ENCODE measurements around the gene EIF3L.

DNA sequence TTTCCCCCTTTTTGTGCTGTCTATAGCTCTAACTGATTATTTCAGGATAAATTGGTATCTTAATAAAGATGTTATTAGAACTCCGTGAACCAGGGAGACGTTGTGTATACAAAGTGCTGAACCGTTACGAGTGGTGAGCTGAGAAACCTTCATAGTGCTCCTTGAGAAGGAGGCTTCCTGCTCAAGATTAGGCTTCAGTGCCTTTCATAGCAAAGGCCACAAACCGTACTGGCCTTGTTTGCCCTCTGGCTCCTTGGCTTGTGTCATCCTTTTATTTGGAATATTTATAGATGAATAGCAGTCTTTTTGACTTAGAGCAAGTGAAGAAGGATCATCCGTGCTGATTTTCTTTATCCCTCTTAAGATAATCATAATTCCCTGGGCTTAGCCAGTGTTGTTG lies 16.3 kb downstream of the EIF3L start:
- TF ChIP-seq, protein P1, sequence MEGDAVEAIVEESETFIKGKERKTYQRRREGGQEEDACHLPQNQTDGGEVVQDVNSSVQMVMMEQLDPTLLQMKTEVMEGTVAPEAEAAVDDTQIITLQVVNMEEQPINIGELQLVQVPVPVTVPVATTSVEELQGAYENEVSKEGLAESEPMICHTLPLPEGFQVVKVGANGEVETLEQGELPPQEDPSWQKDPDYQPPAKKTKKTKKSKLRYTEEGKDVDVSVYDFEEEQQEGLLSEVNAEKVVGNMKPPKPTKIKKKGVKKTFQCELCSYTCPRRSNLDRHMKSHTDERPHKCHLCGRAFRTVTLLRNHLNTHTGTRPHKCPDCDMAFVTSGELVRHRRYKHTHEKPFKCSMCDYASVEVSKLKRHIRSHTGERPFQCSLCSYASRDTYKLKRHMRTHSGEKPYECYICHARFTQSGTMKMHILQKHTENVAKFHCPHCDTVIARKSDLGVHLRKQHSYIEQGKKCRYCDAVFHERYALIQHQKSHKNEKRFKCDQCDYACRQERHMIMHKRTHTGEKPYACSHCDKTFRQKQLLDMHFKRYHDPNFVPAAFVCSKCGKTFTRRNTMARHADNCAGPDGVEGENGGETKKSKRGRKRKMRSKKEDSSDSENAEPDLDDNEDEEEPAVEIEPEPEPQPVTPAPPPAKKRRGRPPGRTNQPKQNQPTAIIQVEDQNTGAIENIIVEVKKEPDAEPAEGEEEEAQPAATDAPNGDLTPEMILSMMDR (IDR thresholded peaks at IDR 0.05; ENCODE audit: extremely low read depth in 1 of 2, insufficient read depth in 1 of 2, low read depth in 1 of 2, low read length in 2 of 2): no peak
- TF ChIP-seq EZH2 (IDR thresholded peaks at IDR 0.05; ENCODE audit: borderline replicate concordance, low read depth, low read length, severe bottlenecking): no peak
- no peak for TF ChIP-seq MYC (IDR thresholded peaks at IDR 0.05; ENCODE audit: low read depth, low read length)
- TF ChIP-seq POLR2A (IDR thresholded peaks at IDR 0.05; ENCODE audit: low read depth, low read length): no peak
- no peak for TF ChIP-seq JUN (IDR thresholded peaks at IDR 0.05; ENCODE audit: borderline replicate concordance, insufficient read depth, insufficient read length, low read depth)

Data from endothelial cell of umbilical vein (primary cell).